Kidney epithelial cell (primary cell): Measurements from ENCODE around the gene ANKRD18B. TPM values are rescaled to one million over a fixed set of nuclear protein-coding genes. Genes with fewer than 3 reads are reported as not detected.
"Not testable (repeated sequence)": the region's sequence is repeated elsewhere in the genome, so short reads cannot be mapped to it uniquely, and the experiment has no call there.

Experiments
- DNase-seq: peaks from one replicate; pipeline ENCODE4 v3.0.0-alpha.2; 2010; ENCODE audit warnings: low read depth
- H3K27me3 ChIP-seq: 2 replicates; pipeline ENCODE4 v1.6.0; 2011; ENCODE audit warnings: low read length; ENCODE audit not compliant: control insufficient read depth, insufficient read depth
- H3K36me3 ChIP-seq: 2 replicates; pipeline ENCODE4 v1.5.1; 2011; ENCODE audit warnings: low read length; ENCODE audit not compliant: control insufficient read depth, insufficient read depth
- H3K4me3 ChIP-seq: 2 replicates; pipeline ENCODE4 v1.5.1; 2011; ENCODE audit warnings: low read depth, mild to moderate bottlenecking, control low read depth, low read length
- CTCF ChIP-seq: IDR thresholded peaks from 2 replicates; pipeline ENCODE4 v1.5.1; 2011; ENCODE audit warnings: mild to moderate bottlenecking, moderate library complexity, low read length, control low read depth, inconsistent platforms; ENCODE audit not compliant: insufficient read depth, poor library complexity, severe bottlenecking
- total RNA-seq: library from RNA; depleted of rRNA; stranded (reverse); fragments of >200 nt; gene quantifications from 2 replicates; pipeline ENCODE4 v1.2.3, GENCODE V29; 2015

ANKRD18B gene
- total RNA-seq: 2.1 and 3.8 TPM in 2 replicates

GRCh38 chr9:33523397-33524305, at the start of gene ANKRD18B:
TSS of gene ANKRD18B (plus strand) at chr9:33524251. CDS start at chr9:33524490, 239 bp downstream.
- H3K27me3 ChIP-seq, H3K36me3 ChIP-seq, DNase-seq: not testable (repeated sequence)
- H3K4me3 ChIP-seq: peak within 1 kb of the TSS; percentile 83
- TF ChIP-seq CTCF: peak; percentile 39

GRCh38 chr9:33475357-33475756, 48.7 kb upstream of the ANKRD18B start:
- no peaks in the 10 kb centered on the region for H3K27me3 ChIP-seq
- H3K36me3 ChIP-seq: no peaks in the 10 kb centered on the region
- no peak for DNase-seq
- no peak for TF ChIP-seq CTCF
- no peak overlapping the region for H3K4me3 ChIP-seq

DNA sequence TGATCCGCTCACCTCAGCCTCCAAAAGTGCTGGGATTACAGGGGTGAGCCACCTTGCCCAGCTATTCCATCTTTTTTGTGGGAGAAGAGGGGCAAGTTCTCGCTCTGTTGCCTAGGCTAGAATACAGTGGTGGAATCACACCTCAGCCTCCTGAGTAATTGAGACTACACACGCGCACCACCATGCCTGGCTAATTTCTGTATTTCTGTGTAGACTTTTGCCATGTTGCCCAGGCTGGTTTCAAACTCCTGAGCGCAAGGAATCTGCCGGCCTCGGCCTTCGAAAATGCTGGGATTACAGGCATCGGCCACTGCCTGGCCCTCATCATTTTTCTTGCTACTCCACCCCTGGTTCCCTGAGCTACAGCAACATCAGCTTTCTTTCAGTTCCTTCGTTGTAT, 47.5 kb upstream of the ANKRD18B start:
- no peaks in the 10 kb centered on the region for H3K36me3 ChIP-seq

GRCh38 chr9:33480106-33480505, 43.9 kb upstream of the ANKRD18B start:
- H3K36me3 ChIP-seq: no peaks in the 10 kb centered on the region
- no peak overlapping the region for H3K4me3 ChIP-seq
- no peak for TF ChIP-seq CTCF
- no peaks in the 10 kb centered on the region for H3K27me3 ChIP-seq
- DNase-seq: no peak

More for the DNA sequence above, 47.5 kb upstream of the ANKRD18B start:
- H3K27me3 ChIP-seq: no peaks in the 10 kb centered on the region
- no peak for TF ChIP-seq CTCF
- no peak for DNase-seq
- H3K4me3 ChIP-seq: no peak overlapping the region

GRCh38 chr9:33480976-33481375, 43.1 kb upstream of the ANKRD18B start:
- no peaks in the 10 kb centered on the region for H3K27me3 ChIP-seq
- TF ChIP-seq CTCF: no peak
- H3K4me3 ChIP-seq: no peak overlapping the region
- DNase-seq: no peak
- H3K36me3 ChIP-seq: no peaks in the 10 kb centered on the region

- H3K36me3 ChIP-seq, H3K4me3 ChIP-seq, H3K27me3 ChIP-seq: not testable (repeated sequence)
Measured at GRCh38 chr9:33485312-33485711, 38.7 kb upstream of the ANKRD18B start.

More at GRCh38 chr9:33485312-33485711, 38.7 kb upstream of the ANKRD18B start:
- DNase-seq: not testable (repeated sequence)
